ENCODE results near the gene ENTPD7.
"Not testable (repeated sequence)": the region's sequence is repeated elsewhere in the genome, so short reads cannot be mapped to it uniquely, and the experiment has no call there.

Gene ENTPD7

DNA sequence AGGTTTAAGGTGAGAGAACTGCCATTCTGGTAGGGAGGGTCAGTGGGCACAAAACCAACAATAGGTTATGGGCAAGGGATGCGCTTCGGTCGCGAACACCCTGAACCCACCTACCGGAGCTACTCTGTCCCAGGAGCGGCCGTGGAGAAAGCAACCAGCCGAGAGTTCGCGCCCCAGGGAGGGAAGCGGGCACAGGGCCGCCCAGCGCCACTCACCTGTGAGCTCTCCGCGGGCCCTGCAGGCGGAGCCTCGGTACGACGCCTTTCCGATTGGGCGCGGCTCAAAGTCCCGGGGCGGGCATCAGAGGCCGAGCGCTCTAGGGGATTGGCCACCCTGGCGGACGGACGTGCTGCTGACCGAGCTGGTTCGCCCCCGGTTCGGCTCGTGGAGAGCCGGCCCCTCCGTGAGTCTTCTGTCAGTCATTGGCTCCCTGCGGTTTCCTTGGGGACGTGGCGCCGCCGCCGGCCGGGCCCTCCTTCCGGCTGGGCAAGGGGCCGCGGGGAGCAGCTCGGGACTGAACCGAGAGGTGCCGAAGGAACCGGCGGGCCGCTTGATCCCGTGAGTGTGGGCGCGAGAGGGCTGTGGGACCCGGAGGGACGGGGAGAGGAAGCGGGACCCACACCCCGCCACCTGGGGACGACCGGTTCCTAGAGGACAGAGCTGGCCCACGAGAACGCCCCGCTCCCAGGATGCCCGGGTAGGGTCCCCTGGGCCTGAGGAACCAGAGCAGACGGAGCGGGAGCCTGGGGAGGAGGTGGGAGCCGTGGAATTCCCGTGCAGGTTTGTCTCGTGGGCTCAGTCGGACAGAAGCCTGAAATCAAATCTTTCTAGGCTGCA lies at the start of gene ENTPD7:
ENTPD7 (plus strand) TSS at position 479 of the 837 bp plus-strand sequence. CDS start 448 bp downstream, outside the sequence.
- peak; percentile 74 to 91 (median 81) for DNase-seq (ENCODE audit: low read depth in 4 of 4, low spot score in 1 of 4)

GRCh38 chr10:99610221-99610620 lies 49.1 kb upstream of the ENTPD7 start:
- DNase-seq (ENCODE audit: low read depth in 4 of 4, low spot score in 1 of 4), result no peak

DNA sequence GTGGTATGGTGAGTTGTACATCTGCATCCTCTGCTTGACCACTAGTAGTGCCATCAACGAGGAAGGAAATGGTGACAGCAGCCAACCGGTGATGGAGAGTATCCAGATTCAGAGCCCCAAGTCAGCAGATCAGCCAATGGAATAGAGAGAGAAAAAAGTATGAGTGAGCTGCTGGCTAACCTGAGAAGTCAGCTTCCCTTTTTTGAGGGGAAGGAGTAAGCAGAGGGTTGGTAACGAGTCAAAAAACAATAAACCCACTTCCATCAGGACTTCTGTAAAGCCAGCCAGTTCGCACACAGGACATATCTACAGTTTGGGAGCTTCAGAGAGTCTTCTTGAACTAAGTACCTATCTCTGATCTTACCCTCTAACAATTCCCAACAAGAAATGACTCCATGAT lies 48.0 kb upstream of the ENTPD7 start:
- DNase-seq (ENCODE audit: low read depth in 4 of 4, low spot score in 1 of 4), result no peak

GRCh38 chr10:99612167-99612831 lies 47.0 kb upstream of the ENTPD7 start:
- DNase-seq (ENCODE audit: low read depth in 4 of 4, low spot score in 1 of 4), result no peak

DNA sequence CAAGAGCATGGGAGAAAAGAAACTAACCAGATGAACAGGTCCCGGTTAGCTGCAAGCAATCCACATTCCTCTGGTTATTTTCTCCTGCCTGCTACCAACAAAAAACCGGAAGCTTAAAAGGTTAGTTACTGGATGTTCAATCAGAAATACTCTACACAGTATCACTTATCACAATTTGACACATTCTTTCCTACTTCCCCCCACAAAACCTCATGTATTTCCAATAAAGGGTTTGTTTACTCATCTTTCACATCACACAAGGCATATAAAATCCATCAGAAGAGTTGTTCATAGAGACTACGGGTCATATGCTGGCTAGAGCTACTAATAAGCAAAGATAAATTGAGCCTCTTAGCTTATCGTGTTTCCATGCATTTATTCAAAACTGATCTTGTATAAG lies 43.9 kb upstream of the ENTPD7 start:
- no peak for DNase-seq (ENCODE audit: low read depth in 4 of 4, low spot score in 1 of 4)

- DNase-seq (ENCODE audit: low read depth in 4 of 4, low spot score in 1 of 4), result no peak
These were observed 41.6 kb upstream of the ENTPD7 start for GRCh38 chr10:99617696-99618095.

GRCh38 chr10:99619090-99619800 lies 40.1 kb upstream of the ENTPD7 start:
- no peak for DNase-seq (ENCODE audit: low read depth in 4 of 4, low spot score in 1 of 4)

DNA sequence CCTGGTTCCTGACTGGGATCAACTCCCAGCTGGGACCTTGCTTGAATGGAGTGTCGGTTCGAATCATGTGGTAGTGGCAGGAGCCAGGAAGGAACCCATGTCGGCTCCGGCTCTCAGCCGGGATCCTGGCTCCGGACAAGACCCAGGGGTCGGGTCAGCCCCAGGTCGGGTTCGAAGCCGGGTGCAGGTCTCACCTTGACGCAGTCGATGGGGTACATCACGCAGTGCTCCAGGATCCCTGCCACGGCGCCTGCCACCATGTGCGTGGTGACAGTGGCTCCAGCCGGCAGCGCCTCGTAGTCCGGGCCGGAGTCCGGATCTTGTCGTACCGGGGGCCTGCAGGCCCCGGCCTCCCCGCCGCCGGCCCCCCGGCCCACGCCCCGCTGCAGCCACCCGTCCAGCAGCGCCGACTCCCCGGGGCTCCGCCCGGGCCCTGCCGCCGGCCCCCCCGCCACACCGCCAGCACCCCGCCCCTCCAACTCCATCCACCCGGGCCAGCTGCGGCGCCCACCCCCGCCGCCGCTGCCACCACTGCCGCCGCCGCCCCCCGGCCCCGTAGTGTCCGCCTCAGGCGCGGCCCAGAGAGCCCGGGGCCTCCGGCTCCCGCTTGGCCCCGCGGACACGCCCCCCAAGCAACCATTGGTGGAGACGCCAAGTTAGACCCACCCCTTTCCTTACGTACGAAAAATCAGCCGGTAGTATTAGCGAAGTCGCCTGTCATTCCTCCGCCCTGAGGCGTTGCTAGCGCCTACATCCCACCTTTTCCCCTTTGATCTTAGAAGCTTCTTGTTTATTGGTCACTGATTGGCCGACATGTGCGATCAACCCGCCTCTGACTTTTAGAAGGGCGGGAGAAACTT lies 39.2 kb upstream of the ENTPD7 start, which contains the start of gene SLC25A28:
SLC25A28 (minus strand) TSS at position 589 of the 860 bp plus-strand sequence; CDS start at position 485, 104 bp downstream.
- DNase-seq (ENCODE audit: low read depth in 4 of 4, low spot score in 1 of 4), result peak; percentile 83 to 94 (median 88)

GRCh38 chr10:99620711-99621453 lies 38.4 kb upstream of the ENTPD7 start:
- peak; percentile 57 to 87 (median 72) for DNase-seq (ENCODE audit: low read depth in 4 of 4, low spot score in 1 of 4)

GRCh38 chr10:99621454-99622251 lies 37.7 kb upstream of the ENTPD7 start:
- no peak for DNase-seq (ENCODE audit: low read depth in 4 of 4, low spot score in 1 of 4)

DNA sequence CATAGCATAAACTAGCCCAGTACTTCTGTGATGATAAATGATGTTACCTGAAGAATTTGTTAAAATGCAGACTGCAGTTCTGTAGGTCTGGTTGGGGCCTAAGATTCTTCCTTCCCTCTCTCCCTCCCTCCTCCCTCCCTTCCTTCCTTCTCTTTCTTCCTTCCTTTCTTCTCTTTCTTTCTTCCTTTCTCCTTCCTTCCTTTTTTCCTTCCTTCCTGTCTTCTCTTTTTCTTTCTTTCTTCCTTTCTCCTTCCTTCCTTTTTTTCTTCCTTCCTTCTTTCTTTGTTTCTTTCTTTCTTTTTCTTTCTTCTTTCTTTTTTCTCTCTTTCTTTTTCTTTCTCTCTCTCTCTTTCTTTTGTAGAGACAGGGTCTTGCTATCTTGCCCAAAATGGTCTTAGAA lies 35.4 kb upstream of the ENTPD7 start:
- no peak for DNase-seq (ENCODE audit: low read depth in 4 of 4, low spot score in 1 of 4)

DNA sequence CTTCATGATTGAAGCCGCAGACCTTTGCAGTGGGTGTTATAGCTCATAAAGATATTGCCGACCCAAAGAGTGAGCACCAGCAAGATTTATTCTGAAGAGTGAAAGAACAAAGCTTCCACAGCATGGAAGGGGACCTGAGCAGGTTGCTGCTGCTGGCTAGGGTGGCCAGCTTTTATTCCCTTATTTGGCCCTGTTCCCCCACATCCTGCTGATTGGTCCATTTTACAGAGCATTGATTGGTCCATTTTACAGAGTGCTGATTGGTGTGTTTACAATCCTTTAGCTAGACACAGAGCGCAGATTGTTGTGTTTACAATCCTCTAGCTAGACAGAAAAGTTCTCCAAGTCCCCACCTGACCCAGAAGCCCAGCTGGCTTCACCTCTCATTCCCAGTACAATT lies 34.2 kb upstream of the ENTPD7 start:
- not testable (repeated sequence) for DNase-seq (ENCODE audit: low read depth in 4 of 4, low spot score in 1 of 4)

- no peak for DNase-seq (ENCODE audit: low read depth in 4 of 4, low spot score in 1 of 4)
These were observed 30.2 kb upstream of the ENTPD7 start for GRCh38 chr10:99628923-99629624.

DNA sequence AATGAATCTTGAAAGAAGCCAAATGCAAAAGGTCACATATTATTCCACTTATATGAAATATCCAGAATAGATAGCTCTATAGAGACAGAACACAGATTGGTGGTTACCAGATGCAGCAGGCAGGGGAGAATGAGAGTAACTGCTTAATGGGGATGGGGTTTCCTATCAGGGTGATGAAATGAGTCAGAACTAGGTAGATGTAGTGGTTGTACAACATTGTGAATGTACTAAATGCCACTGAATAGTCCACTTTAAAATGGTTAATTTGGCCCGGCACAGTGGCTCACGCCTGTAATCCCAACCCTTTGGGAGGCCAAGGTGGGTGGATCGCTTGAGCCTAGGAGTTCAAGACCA lies 29.7 kb upstream of the ENTPD7 start:
- DNase-seq (ENCODE audit: low read depth in 4 of 4, low spot score in 1 of 4), result no peak

- DNase-seq (ENCODE audit: low read depth in 4 of 4, low spot score in 1 of 4), result no peak
These were observed 28.9 kb upstream of the ENTPD7 start for GRCh38 chr10:99630433-99630832.

GRCh38 chr10:99630991-99631390 lies 28.3 kb upstream of the ENTPD7 start:
- DNase-seq (ENCODE audit: low read depth in 4 of 4, low spot score in 1 of 4), result no peak

- no peak for DNase-seq (ENCODE audit: low read depth in 4 of 4, low spot score in 1 of 4)
These were observed 27.8 kb upstream of the ENTPD7 start for GRCh38 chr10:99631496-99631895.

DNA sequence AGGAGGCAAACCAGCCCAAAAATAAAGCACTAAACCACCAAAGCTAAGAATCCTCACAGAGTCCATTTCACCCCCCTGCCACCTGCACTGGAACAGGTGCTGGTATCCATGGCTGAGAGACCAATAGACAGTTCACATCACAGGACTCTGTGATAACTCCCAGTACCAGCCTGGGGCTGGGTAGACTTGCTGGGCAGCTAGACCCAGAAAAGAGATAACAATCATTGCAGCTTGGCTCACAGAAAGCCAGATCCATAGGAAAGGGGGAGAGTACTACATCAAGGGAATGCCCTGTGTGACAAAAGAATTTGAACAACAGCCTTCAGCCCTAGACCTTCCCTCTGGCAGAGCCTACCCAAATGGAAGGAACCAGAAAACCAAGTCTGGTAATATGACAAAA lies 25.5 kb upstream of the ENTPD7 start:
- no peak for DNase-seq (ENCODE audit: low read depth in 4 of 4, low spot score in 1 of 4)

Measured in stimulated activated CD4-positive, alpha-beta T cell treated with anti-CD3 and anti-CD28 coated beads, Interleukin-1b, Interleukin-23, amount 100 ng/mL, for 24 hours (primary cell).